Body of pancreas (tissue), 4 donors: ENCODE data around the gene SPOCK3. TPM values are rescaled to one million over a fixed set of nuclear protein-coding genes. Genes with fewer than 3 reads are reported as not detected.

Source experiments
- ATAC-seq: fragments of 150-250 bp; one replicate; pipeline ENCODE4 v1.9.1; 2016
- DNase-seq, 4 donors: peaks; one replicate each; pipeline ENCODE4 v3.0.0-alpha.2; 2019
- H3K27ac ChIP-seq, 4 donors: fragments of 200-600 bp; sonication (generic); 1 replicate in 3 of 4; 2 replicates in 1 of 4; pipeline versions ENCODE4 v1.5.1 to v1.6.1; 2016 to 2019; ENCODE audit warnings: mild to moderate bottlenecking in 1 of 4, mixed read lengths in 1 of 4, moderate library complexity in 1 of 4
- H3K27me3 ChIP-seq, 2 donors: fragments of 200-600 bp; sonication (generic); one replicate each; pipeline ENCODE4 v1.6.0; 2016; ENCODE audit warnings: mild to moderate bottlenecking in 1 of 2
- H3K36me3 ChIP-seq, 2 donors: fragments of 200-600 bp; sonication (generic); replicated peaks in 1 of 2; 2 replicates each; pipeline ENCODE4 v1.5.1; 2016; ENCODE audit warnings: low read depth in 2 of 2; ENCODE audit not compliant: insufficient read depth in 1 of 2
- H3K4me1 ChIP-seq: fragments of 200-600 bp; sonication (generic); one replicate; pipeline ENCODE4 v1.6.0; 2016
- H3K4me3 ChIP-seq, 2 donors: fragments of 200-600 bp; sonication (generic); 1 replicate in 1 of 2; 2 replicates in 1 of 2; pipeline ENCODE4 v1.5.1; 2016 to 2019
- H3K9me3 ChIP-seq, 3 donors: fragments of 200-600 bp; sonication (generic); 1 replicate in 2 of 3; 2 replicates in 1 of 3; pipeline ENCODE4 v1.5.1; 2016
- POLR2A ChIP-seq, 3 donors: fragments of 450-650 bp; IDR thresholded peaks; one replicate each; pipeline ENCODE4 v1.6.1; 2016; ENCODE audit warnings: antibody characterized with exemption in 3 of 3, mild to moderate bottlenecking in 2 of 3
- WGBS, 2 donors: methylation state at CpG; one replicate each; pipeline ENCODE4 v1.1.5; 2017; 5-methylcytosine and 5-hydroxymethylcytosine counted together
- intact Hi-C: fragments of 100-400 bp; cut with DNase I; formaldehyde crosslinking; loops from one replicate; pipeline ENCODE4 v1.15.1; 2023
- total RNA-seq, 2 donors: library from RNA; depleted of rRNA; stranded (reverse); fragments of >200 nt; gene quantifications; one replicate each; pipeline ENCODE4 v1.1.0, GENCODE V29; 2016
- TF ChIP-seq, protein P1 (sequence below), 7 experiments: fragments of 450-650 bp in 4 of 7; fragments of 200-600 bp in 3 of 7; sonication (generic) in 3 of 7; IDR thresholded peaks; one replicate each; pipeline ENCODE4 v1.5.1; 2016 to 2019; ENCODE audit warnings: antibody characterized with exemption in 7 of 7

SPOCK3 gene
- total RNA-seq, 2 donors from 2014 or later: not detected

DNA sequence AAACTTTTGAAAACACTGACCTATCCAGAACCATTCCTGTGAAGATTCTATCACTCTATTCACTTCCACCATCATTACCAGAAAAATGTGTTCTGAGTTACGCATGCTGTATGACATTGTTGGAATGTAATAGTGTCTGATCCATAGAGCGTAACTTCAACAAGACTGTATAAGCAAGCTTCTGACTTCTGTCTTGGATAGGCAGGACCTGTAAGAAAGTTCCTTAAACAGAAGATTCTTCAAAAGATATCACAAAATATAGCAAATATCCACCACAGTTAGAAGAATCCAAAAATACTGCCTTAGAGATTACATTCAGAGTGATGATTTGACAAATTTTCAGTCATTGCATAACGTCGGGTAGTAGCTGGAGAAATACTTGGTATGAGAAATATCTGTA is 14.0 kb upstream of the SPOCK3 start:
- H3K27me3 ChIP-seq: no peaks in the 10 kb centered on the region
- no peak overlapping the region for H3K4me3 ChIP-seq
- no peak for ATAC-seq
- no peak overlapping the region for H3K27ac ChIP-seq
- no peaks in the 10 kb centered on the region for H3K4me1 ChIP-seq
- no peaks in the 10 kb centered on the region for H3K9me3 ChIP-seq
- no peaks in the 10 kb centered on the region for H3K36me3 ChIP-seq
- TF ChIP-seq POLR2A (IDR thresholded peaks at IDR 0.05): no peak
- TF ChIP-seq, protein P1, sequence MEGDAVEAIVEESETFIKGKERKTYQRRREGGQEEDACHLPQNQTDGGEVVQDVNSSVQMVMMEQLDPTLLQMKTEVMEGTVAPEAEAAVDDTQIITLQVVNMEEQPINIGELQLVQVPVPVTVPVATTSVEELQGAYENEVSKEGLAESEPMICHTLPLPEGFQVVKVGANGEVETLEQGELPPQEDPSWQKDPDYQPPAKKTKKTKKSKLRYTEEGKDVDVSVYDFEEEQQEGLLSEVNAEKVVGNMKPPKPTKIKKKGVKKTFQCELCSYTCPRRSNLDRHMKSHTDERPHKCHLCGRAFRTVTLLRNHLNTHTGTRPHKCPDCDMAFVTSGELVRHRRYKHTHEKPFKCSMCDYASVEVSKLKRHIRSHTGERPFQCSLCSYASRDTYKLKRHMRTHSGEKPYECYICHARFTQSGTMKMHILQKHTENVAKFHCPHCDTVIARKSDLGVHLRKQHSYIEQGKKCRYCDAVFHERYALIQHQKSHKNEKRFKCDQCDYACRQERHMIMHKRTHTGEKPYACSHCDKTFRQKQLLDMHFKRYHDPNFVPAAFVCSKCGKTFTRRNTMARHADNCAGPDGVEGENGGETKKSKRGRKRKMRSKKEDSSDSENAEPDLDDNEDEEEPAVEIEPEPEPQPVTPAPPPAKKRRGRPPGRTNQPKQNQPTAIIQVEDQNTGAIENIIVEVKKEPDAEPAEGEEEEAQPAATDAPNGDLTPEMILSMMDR (IDR thresholded peaks at IDR 0.05): no peak
- no peak for DNase-seq
- WGBS, 2 donors: 73 to 80% methylated on average over 4 of the region's 4 CpGs
- intact Hi-C loops: no loop called here

GRCh38 chr4:167239627-167240026 is 5.3 kb upstream of the SPOCK3 start:
- ATAC-seq: no peak
- Histone ChIP-seq H3K36me3 (no peaks in the 10 kb centered on the region), H3K4me3 (no peak overlapping the region), H3K27ac (no peak overlapping the region), H3K4me1 (peaks cover 3% of the 10 kb centered on the region), H3K27me3 (peaks cover 0 to 3% of the 10 kb centered on the region in 2 donors), H3K9me3 (no peaks in the 10 kb centered on the region)
- no peak for DNase-seq
- no peak for TF ChIP-seq POLR2A (IDR thresholded peaks at IDR 0.05)
- TF ChIP-seq, protein P1 (IDR thresholded peaks at IDR 0.05): no peak
- WGBS, 2 donors: 53 to 54% methylated on average over 2 of the region's 2 CpGs
- intact Hi-C loops: no loop called here

DNA sequence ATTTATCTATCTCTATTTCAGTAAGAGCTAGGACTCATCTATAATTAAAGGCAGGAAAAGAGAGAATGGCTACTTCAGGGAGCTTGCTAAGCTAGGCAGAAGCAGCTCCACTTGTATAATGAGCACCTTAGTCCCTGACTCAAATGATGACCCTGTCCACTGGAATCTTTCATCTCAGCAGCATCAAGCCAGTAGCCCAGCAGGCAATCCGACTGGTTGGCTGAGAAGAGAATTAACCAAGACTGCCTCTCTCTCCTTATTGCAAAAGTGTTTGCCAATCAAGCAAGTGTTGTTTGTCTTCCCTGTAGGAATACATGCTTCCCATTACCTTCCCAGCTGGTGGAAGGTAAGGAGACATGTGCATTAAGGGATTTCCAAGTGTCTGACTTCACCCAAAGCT is 3.9 kb upstream of the SPOCK3 start:
- 35 to 46% methylated on average over 1 of the region's 1 CpG for WGBS, 2 donors
- Histone ChIP-seq H3K36me3 (no peaks in the 10 kb centered on the region), H3K27me3 (peaks cover 0 to 11% of the 10 kb centered on the region in 2 donors), H3K9me3 (no peaks in the 10 kb centered on the region), H3K4me3 (no peak overlapping the region), H3K27ac (no peak overlapping the region), H3K4me1 (peaks cover 16% of the 10 kb centered on the region)
- TF ChIP-seq, protein P1 (IDR thresholded peaks at IDR 0.05): no peak
- no peak for TF ChIP-seq POLR2A (IDR thresholded peaks at IDR 0.05)
- intact Hi-C loops: no loop called here
- DNase-seq (no peak), ATAC-seq (no peak)

- TF ChIP-seq, protein P1 (IDR thresholded peaks at IDR 0.05): no peak
- TF ChIP-seq POLR2A (IDR thresholded peaks at IDR 0.05): no peak
- 1 to 2% methylated on average over 19 to 40 of the region's 40 CpGs for WGBS, 2 donors
- Histone ChIP-seq H3K36me3 (no peaks in the 10 kb centered on the region), H3K27ac (no peak overlapping the region), H3K27me3 (peaks cover 0 to 11% of the 10 kb centered on the region in 2 donors), H3K4me3 (peak overlapping the region in 1 of 2 donors; percentile 10), H3K9me3 (no peaks in the 10 kb centered on the region), H3K4me1 (peaks cover 16% of the 10 kb centered on the region)
- intact Hi-C loops: no loop called here
- ATAC-seq: peak; percentile 24
- DNase-seq: no peak
Observed at GRCh38 chr4:167233685-167234315, 494 bp downstream of the SPOCK3 start.
